HUES64 (cell line): ENCODE results near the gene GPC3.

Experiments
- H3K27ac ChIP-seq: 2 replicates; pipeline ENCODE4 v1.7.0; 2013; ENCODE audit warnings: low read depth, low read length, inconsistent platforms
- H3K27me3 ChIP-seq: 2 replicates; pipeline ENCODE4 v1.6.1; 2013; ENCODE audit warnings: mild to moderate bottlenecking, low read length; ENCODE audit not compliant: insufficient read depth
- H3K36me3 ChIP-seq: 2 replicates; pipeline ENCODE4 v1.6.1; 2013; ENCODE audit warnings: mild to moderate bottlenecking, low read length; ENCODE audit not compliant: insufficient read depth
- H3K4me1 ChIP-seq: 2 replicates; pipeline ENCODE4 v1.6.1; 2013; ENCODE audit warnings: mild to moderate bottlenecking, low read length, moderate library complexity; ENCODE audit not compliant: insufficient read depth
- H3K4me3 ChIP-seq: 2 replicates; pipeline ENCODE4 v1.5.1; 2013; ENCODE audit warnings: mild to moderate bottlenecking, low read length, moderate library complexity
- H3K9ac ChIP-seq: 2 replicates; pipeline ENCODE4 v1.6.1; 2013; ENCODE audit warnings: mild to moderate bottlenecking, low read depth, low read length
- H3K9me3 ChIP-seq: 2 replicates; pipeline ENCODE4 v1.6.1; 2013; ENCODE audit warnings: low read depth, low read length; ENCODE audit not compliant: insufficient read depth
- WGBS: fragments of 150-250, 120-280 bp; methylation state at CpG from one replicate; pipeline ENCODE4 v1.1.7; 2013; ENCODE audit warnings: missing lambda C conversion rate; 5-methylcytosine and 5-hydroxymethylcytosine counted together

The GPC3 gene

DNA sequence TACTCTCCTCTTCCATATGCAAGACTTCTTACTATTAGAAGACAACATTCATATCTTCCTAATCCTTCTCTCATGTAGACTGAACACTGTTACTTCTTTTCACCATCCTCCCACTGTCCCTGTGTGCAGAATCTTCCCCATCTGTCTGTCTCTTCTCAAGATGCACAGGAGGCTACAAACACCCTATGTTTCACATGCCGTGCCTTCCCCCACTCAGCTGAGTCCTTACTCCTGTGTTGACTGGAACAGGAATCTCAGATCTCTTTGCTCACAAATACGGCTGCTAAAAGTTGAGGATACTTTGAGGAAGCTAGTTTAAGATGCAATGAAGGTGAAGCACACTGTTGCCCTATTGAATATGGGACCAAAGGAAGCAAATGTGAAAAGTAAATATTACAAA is 401.6 kb downstream of the GPC3 start:
- Histone ChIP-seq H3K4me1 (peaks cover 3% of the 10 kb centered on the region; the same call in 1 of the 2 replicates), H3K9ac (no peak overlapping the region)

DNA sequence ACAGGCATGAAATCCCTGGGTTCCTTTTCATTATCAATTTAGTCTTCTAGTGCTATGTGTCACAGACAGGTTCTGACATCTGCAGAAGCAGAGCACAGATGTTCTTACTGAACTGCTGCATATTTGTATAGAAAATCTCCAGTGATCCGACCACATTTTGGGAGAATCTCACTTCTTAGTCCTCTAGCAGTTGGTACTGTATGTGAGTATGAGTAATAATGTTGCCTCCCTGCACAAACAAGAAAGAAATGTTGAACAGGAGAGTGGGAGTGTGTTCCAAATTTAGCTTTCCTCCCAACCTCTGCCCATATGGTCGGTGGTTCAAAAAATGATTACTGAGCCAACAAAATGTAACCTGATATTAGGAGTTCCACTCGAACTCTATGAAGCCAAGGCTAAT is 404.8 kb downstream of the GPC3 start:
- Histone ChIP-seq H3K36me3 (no peaks in the 10 kb centered on the region), H3K4me3 (no peak overlapping the region), H3K27ac (no peak overlapping the region), H3K4me1 (no peaks in the 10 kb centered on the region), H3K27me3 (no peaks in the 10 kb centered on the region), H3K9me3 (no peaks in the 10 kb centered on the region), H3K9ac (no peak overlapping the region)
- WGBS = 96% methylated on average over 3 of the region's 3 CpGs

More for the DNA sequence above, 401.6 kb downstream of the GPC3 start:
- Histone ChIP-seq H3K27me3 (no peaks in the 10 kb centered on the region), H3K27ac (no peak overlapping the region), H3K9me3 (no peaks in the 10 kb centered on the region), H3K36me3 (no peaks in the 10 kb centered on the region), H3K4me3 (no peak overlapping the region)
- WGBS = 96% methylated on average over 2 of the region's 2 CpGs

- no peaks in the 10 kb centered on the region for H3K4me1 ChIP-seq
- H3K27me3 ChIP-seq = no peaks in the 10 kb centered on the region
- no peaks in the 10 kb centered on the region for H3K36me3 ChIP-seq
- WGBS = 84% methylated on average over 6 of the region's 6 CpGs
- H3K9ac ChIP-seq = no peak overlapping the region
- H3K9me3 ChIP-seq = no peaks in the 10 kb centered on the region
- no peak overlapping the region for H3K27ac ChIP-seq
- no peak overlapping the region for H3K4me3 ChIP-seq
Measured at GRCh38 chrX:133579631-133580030, 405.8 kb downstream of the GPC3 start.

DNA sequence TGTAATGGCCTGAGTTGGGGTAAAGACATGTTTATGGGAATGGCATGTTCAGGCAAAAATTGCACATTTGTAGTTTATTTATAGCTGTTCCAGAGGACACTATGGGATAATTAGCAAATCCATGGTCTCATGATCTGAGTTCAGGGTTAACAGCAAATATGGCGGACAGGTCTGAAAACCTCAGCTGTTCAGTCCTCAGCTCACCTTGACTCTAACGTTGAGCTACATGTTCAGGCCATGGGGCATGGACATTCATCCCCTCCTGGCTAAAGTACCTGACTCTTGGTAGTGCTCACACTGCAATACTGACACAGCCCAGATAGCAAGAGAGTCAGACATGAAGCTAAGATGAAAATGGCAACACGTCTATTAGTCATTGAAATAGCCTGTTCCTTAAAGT is 408.5 kb downstream of the GPC3 start:
- Histone ChIP-seq H3K27me3 (no peaks in the 10 kb centered on the region), H3K4me3 (no peak overlapping the region), H3K27ac (no peak overlapping the region), H3K9ac (no peak overlapping the region), H3K4me1 (no peaks in the 10 kb centered on the region), H3K36me3 (no peaks in the 10 kb centered on the region), H3K9me3 (no peaks in the 10 kb centered on the region)
- WGBS = 97% methylated on average over 3 of the region's 3 CpGs

GRCh38 chrX:133575501-133576136 is 409.8 kb downstream of the GPC3 start:
- H3K9ac ChIP-seq = no peak overlapping the region
- no peaks in the 10 kb centered on the region for H3K27me3 ChIP-seq
- no peaks in the 10 kb centered on the region for H3K9me3 ChIP-seq
- no peak overlapping the region for H3K4me3 ChIP-seq
- 99% methylated on average over 4 of the region's 5 CpGs for whole genome bisulfite sequencing
- no peak overlapping the region for H3K27ac ChIP-seq
- H3K36me3 ChIP-seq = no peaks in the 10 kb centered on the region
- no peaks in the 10 kb centered on the region for H3K4me1 ChIP-seq

DNA sequence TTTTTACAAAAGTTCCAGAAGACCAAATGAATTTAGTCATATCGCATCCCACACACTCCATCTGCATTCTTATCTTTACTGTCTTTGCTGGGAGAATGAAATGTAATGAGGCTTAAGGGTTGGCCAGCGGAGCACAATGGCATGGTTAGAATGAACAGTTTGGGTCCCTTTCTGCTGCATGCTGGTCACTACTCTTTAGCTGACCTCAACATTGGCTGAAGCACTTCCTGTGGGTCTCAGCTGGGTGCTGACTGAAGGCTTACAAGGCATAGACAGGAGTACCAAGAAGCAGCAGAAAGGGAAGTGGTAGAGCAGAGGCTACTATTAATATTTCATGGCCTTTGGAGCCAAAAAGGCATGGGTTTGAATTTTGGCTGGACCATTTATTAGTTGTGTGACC is 410.7 kb downstream of the GPC3 start:
- H3K27ac ChIP-seq = no peak overlapping the region
- no peaks in the 10 kb centered on the region for H3K4me1 ChIP-seq
- H3K9me3 ChIP-seq = no peaks in the 10 kb centered on the region
- no peaks in the 10 kb centered on the region for H3K36me3 ChIP-seq
- no peak overlapping the region for H3K9ac ChIP-seq
- H3K4me3 ChIP-seq = no peak overlapping the region
- 89% methylated on average over 1 of the region's 2 CpGs for WGBS
- no peaks in the 10 kb centered on the region for H3K27me3 ChIP-seq

GRCh38 chrX:133570549-133570948 is 414.8 kb downstream of the GPC3 start:
- Histone ChIP-seq H3K27me3 (no peaks in the 10 kb centered on the region), H3K9me3 (no peaks in the 10 kb centered on the region), H3K4me1 (no peaks in the 10 kb centered on the region), H3K27ac (no peak overlapping the region), H3K36me3 (no peaks in the 10 kb centered on the region), H3K4me3 (no peak overlapping the region), H3K9ac (no peak overlapping the region)
- WGBS = 93% methylated on average over 1 of the region's 1 CpG

DNA sequence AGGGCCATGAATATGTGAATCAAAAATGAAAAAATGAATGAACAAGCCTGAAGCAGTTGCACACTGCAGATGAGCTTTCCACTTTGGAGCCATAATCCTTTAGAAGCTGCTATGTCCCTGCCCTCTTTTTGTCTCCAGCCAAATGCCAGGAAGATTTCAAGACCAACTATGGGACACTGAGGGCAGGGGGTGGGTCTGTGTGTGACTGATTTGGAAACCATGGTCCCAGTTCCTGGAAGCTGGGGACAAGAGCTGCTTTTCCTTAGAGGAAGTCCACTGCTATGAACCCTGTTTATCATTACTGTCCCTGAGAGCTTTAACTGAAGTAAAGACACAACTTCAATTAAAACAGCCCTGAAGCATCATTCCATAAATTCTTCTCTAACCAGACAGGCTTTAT is 416.2 kb downstream of the GPC3 start:
- H3K4me1 ChIP-seq = no peaks in the 10 kb centered on the region
- H3K27me3 ChIP-seq = no peaks in the 10 kb centered on the region
- no peaks in the 10 kb centered on the region for H3K36me3 ChIP-seq
- H3K9ac ChIP-seq = no peak overlapping the region
- H3K9me3 ChIP-seq = no peaks in the 10 kb centered on the region
- no peak overlapping the region for H3K27ac ChIP-seq
- no peak overlapping the region for H3K4me3 ChIP-seq

GRCh38 chrX:133568109-133568508 is 417.3 kb downstream of the GPC3 start:
- Histone ChIP-seq H3K9ac (no peak overlapping the region), H3K4me3 (no peak overlapping the region), H3K27me3 (no peaks in the 10 kb centered on the region), H3K9me3 (no peaks in the 10 kb centered on the region), H3K4me1 (no peaks in the 10 kb centered on the region), H3K36me3 (no peaks in the 10 kb centered on the region), H3K27ac (no peak overlapping the region)
- no CpG with 5 or more reads among the region's 1 CpG for WGBS

DNA sequence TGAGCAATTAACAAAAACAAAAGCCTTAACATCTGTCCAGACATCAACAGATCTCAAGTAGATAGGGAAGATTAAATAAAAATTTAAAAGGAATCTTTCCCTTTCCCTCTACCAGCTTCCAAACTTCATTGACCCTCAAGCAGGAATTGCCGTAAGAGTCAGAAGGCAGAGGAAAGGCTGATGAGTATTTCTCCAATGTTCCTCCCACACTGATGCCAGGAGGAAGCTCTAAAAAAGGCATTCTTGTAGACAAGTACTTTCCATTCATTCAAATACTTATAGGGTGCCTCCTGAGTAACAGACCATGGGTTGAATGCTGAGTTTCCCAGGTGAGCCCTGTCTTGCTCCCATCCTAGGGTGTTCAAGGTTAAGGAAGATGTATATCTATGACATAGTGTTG is 418.5 kb downstream of the GPC3 start:
- no peaks in the 10 kb centered on the region for H3K4me1 ChIP-seq
- H3K9ac ChIP-seq = no peak overlapping the region
- H3K27me3 ChIP-seq = no peaks in the 10 kb centered on the region
- no peak overlapping the region for H3K27ac ChIP-seq
- H3K36me3 ChIP-seq = no peaks in the 10 kb centered on the region
- WGBS = 100% methylated on average over 1 of the region's 1 CpG
- no peak overlapping the region for H3K4me3 ChIP-seq
- no peaks in the 10 kb centered on the region for H3K9me3 ChIP-seq

DNA sequence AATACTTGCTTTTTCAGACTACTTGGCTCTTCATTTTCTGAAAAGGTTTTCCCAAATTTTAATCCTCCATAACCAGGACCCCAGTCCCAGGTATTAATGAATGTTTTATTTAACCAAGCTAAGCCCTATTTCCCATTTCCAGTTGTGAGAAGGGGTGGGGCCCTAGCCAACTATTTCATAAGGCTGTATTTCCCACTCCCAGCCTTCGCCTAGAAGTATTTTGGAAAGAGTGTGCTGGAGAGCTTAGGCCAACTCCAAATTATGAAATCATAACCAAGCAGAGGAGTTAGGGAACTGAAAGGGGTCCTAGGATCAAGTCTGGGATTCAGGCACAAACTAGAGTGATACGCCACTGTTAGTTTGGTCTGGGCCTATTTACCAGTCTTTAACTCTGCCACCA is 421.7 kb downstream of the GPC3 start:
- H3K4me1 ChIP-seq = peaks cover 7% of the 10 kb centered on the region; the same call in 1 of the 2 replicates
- 100% methylated on average over 1 of the region's 2 CpGs for WGBS

DNA sequence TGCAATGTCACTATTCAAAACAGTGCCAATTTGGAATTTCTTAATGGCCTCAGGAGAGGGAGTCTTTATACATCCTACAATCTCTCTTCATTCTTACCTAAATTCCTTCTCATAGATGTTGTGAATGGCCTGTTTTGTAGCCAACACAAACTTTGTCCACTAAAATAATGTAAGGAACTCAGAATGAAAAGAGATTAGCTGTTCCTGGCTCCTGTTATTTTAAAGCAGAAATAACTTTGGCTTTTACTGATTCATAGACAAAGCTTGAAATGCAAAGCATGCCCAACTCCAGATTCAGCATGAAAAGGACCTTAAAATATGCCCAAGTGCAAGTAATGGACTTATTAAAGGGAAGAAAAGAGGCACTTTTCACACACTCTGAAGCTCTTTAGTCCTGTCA is 424.1 kb downstream of the GPC3 start:
- Histone ChIP-seq H3K27ac (no peak overlapping the region), H3K27me3 (no peaks in the 10 kb centered on the region), H3K4me3 (no peak overlapping the region), H3K36me3 (no peaks in the 10 kb centered on the region), H3K9me3 (no peaks in the 10 kb centered on the region), H3K4me1 (peaks cover 10% of the 10 kb centered on the region), H3K9ac (no peak overlapping the region)

More for the DNA sequence above, 421.7 kb downstream of the GPC3 start:
- Histone ChIP-seq H3K27ac (no peak overlapping the region), H3K9ac (no peak overlapping the region), H3K4me3 (no peak overlapping the region), H3K36me3 (no peaks in the 10 kb centered on the region), H3K9me3 (no peaks in the 10 kb centered on the region), H3K27me3 (no peaks in the 10 kb centered on the region)
